Mucosa of stomach (tissue), 1 donor: ENCODE measurements around the gene KIRREL3.

Experiments used
- H3K27me3 ChIP-seq: one replicate; pipeline ENCODE4 v1.7.0; 2013; ENCODE audit warnings: mild to moderate bottlenecking, low read length; ENCODE audit not compliant: control insufficient read depth, insufficient read depth
- H3K36me3 ChIP-seq: one replicate; pipeline ENCODE4 v1.7.0; 2013; ENCODE audit warnings: low read length; ENCODE audit not compliant: control insufficient read depth, insufficient read depth
- H3K4me1 ChIP-seq: one replicate; pipeline ENCODE4 v1.7.0; 2013; ENCODE audit warnings: mild to moderate bottlenecking, low read length; ENCODE audit not compliant: control insufficient read depth, insufficient read depth
- H3K4me3 ChIP-seq: one replicate; pipeline ENCODE4 v1.7.0; 2013; ENCODE audit warnings: low read length
- H3K9ac ChIP-seq: one replicate; pipeline ENCODE4 v1.7.0; 2013; ENCODE audit warnings: mild to moderate bottlenecking, low read length, moderate library complexity
- H3K9me3 ChIP-seq: one replicate; pipeline ENCODE4 v1.7.0; 2013; ENCODE audit warnings: mild to moderate bottlenecking, low read length, moderate library complexity; ENCODE audit not compliant: control insufficient read depth
- donor health status: Pancreatic carcinoma.

The KIRREL3 gene

DNA sequence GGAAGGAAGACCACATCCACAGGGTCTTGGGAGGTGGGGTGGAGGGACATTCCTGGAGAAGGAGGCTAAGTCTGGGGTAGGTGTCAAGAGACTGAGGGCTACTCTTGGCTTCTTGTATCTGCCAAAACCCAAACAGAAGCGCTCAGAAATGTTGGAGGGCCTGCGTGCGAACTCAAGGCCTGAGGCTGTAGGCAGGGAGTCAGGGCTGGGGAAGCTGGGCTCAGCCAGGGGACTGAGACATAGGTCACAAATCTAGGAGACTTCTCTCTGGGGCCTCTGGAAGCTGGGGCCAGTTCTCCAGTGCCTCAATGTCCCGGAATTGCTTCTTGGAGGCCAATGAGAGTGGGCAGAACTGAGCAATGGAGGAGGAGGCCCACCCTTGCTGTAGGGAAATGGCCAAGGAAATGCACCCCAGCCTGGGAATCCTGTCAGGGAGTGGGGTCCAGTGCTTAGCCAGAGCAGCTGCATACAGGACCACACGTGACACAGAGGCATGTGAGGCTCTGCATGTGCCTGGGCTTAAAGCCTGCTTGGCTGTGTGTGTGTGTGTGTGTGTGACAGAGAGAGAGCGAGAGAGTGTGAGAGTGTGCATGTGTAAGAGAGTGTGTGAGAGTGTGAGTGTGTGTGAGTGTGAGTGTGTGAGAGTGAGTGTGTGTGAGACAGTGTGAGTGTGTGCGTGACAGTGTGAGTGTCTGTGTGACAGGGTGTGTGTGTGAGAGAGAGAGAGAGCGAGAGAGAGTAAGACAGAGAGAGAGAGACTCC lies 503.8 kb downstream of the KIRREL3 start:
- Histone ChIP-seq H3K9ac (no peak overlapping the region), H3K4me1 (no peaks in the 10 kb centered on the region), H3K36me3 (no peaks in the 10 kb centered on the region), H3K9me3 (no peaks in the 10 kb centered on the region), H3K4me3 (no peak overlapping the region), H3K27me3 (peaks cover 9% of the 10 kb centered on the region)

DNA sequence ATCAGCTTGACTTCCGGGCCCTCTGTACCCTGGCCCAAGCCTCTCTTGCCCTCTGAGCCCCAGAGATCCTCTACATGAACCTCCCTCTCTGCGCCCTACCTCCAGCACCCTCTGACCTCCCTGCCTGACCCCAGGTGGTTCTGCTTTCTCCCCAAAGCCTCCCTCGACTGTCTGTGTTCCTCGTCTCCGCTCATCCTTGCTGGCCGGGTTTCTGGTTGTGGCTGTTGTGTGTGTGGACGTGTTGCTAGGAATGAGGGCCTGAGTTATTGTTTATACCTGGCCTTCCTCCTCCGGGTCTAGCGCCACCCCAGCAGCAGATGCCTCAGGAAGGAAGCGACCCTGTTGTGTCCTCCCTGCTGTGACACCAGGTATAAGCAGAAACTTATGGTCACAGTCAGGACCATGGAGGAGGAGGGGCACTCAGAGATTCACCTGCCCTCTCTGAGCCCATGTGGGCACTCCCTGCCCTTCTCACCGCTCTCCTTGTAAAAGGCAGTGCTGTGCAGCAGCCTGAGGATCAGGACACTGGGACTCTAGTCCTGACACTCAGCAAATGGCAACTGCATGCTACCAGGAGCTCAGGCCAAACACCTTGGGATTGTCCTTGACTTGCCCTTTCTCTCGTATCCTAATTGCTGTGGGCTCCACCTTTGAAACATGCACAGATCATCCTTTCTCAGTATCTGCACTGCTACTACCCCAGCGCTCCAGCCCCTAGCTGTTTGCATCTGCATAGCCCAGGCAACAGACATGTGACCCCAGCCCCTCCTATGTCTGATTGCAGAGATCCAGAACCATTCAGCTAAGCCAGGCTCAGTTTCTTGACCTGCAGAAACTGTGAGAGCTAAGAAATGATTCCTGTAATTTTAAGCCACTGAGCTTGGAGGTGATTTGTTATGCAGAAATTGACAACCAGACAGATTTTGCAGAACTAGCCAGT lies 505.0 kb downstream of the KIRREL3 start:
- no peaks in the 10 kb centered on the region for H3K9me3 ChIP-seq
- H3K27me3 ChIP-seq, result peaks cover 9% of the 10 kb centered on the region
- H3K4me3 ChIP-seq, result no peak overlapping the region
- H3K36me3 ChIP-seq, result no peaks in the 10 kb centered on the region
- H3K9ac ChIP-seq, result no peak overlapping the region
- H3K4me1 ChIP-seq, result no peaks in the 10 kb centered on the region

DNA sequence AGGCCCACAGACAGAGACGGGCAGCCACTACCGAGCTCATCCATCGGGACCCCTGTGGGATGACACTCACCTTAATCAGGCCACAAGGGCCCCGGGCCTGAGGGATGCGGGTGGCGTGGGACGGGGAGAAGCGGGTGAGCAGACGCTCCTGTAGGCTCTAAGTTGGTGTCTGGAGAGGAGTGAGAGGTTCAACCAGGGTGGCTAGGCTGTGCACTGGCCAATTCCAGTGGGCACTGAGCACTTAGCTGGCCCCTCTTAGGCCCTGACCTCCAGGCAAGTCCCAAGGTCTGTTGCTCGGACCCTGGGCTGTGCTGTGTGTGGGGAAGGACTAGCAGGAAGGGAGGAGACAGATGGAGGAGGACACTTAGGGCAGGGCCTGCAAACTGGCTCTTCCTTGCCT lies 505.7 kb downstream of the KIRREL3 start:
- Histone ChIP-seq H3K9ac (no peak overlapping the region), H3K4me1 (no peaks in the 10 kb centered on the region), H3K36me3 (no peaks in the 10 kb centered on the region), H3K9me3 (no peaks in the 10 kb centered on the region), H3K4me3 (no peak overlapping the region), H3K27me3 (peaks cover 6% of the 10 kb centered on the region)

DNA sequence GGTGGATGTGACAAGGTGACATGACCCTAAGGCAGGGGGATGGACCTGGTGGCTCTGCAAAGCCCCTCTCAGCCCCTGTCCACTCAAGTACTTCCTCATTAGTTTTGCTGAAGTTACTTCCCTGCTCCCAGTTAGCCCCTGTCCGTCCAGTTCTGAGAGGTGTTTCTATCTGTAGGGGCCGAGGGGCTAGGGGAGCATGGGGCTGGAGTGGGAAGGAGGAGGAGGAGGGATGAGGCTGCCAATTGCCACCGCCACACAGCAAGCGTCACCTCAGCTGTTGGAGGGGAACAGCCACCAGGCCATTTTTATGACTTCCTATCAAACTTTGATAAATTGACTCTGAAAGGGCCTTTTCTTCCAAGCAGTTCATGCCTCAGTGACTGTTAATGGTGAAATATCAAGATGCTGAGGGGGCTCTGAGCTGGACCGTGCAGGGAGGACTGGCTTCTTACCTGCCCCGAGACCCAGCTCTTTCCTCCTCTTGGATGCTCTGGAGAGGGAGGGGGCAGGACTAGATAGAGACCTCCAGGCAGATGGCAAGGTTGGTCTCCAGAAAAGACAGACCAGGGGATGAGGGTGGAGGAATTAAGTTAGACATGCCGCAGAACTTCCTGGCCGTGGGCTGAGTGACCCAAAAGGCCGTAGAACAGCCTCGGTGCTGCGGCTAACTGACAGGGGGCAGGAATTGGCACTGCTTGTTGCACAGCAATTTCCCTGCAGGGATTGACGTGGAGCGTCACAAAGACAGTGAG lies 508.1 kb downstream of the KIRREL3 start:
- H3K4me1 ChIP-seq, result no peaks in the 10 kb centered on the region
- H3K9ac ChIP-seq, result no peak overlapping the region
- no peak overlapping the region for H3K4me3 ChIP-seq
- H3K9me3 ChIP-seq, result no peaks in the 10 kb centered on the region
- no peaks in the 10 kb centered on the region for H3K36me3 ChIP-seq
- H3K27me3 ChIP-seq, result no peaks in the 10 kb centered on the region

DNA sequence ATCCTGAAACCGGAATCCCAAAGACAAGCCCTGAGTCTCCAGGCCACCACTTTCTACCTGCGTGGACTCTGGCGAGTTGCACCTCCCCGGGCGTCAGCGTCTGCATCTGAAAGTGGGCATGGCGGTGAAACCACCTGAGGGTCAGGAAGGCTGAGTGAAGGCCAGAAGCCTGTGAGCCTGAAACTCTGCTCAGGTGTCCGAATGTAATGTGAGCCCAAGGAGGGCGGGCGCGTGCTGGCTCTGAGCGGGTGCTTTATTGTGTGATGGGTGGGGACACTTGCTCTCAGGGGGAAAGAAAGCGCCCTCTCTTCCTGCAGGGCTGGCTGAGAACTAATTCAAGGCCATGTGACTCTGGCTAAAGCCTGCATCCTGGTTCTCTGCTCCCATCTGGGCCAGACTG lies 509.5 kb downstream of the KIRREL3 start:
- Histone ChIP-seq H3K4me1 (no peaks in the 10 kb centered on the region), H3K4me3 (no peak overlapping the region), H3K9me3 (no peaks in the 10 kb centered on the region)

DNA sequence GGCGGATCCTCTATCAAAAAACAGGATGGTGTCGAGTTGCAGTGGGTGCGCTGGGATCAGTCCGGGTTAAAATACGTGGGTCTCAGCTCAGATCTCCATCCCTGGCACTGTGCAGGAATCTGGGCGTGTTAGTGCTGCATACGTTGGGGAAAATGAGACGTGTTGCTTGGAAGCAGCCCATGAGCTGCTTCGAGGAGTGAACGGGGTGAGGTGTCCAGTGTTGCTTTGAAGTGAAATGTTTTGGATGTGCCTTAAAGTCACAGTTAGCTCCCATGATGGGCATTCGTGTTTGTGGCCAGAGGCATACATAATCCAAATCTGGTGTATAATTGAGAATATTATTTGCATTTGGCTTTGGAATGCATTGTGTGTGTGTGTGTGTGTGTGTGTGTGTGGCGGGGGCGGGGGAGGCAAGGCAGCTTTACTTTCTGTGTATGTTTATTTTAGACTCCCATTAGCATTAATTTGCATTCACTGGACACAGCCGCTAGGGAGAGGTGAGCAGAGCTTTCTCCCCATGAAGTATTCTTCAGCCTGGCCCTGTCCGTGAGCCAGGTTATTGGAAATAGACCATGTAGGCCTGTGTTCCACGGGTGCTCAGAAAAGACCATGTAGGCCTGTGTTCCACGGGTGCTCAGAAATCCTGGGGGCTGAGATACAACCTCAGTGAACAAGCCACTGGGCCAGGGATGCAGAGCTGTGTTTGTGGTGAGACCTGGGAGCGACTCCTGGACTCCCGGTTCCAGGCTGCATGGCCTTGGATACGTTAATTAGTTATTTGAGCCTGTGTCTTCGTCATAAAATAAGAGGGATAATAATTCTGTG lies 510.5 kb downstream of the KIRREL3 start:
- H3K36me3 ChIP-seq, result no peaks in the 10 kb centered on the region
- H3K4me3 ChIP-seq, result no peak overlapping the region
- no peak overlapping the region for H3K9ac ChIP-seq
- no peaks in the 10 kb centered on the region for H3K9me3 ChIP-seq
- no peaks in the 10 kb centered on the region for H3K4me1 ChIP-seq
- peaks cover 2% of the 10 kb centered on the region for H3K27me3 ChIP-seq

More for the DNA sequence above, 509.5 kb downstream of the KIRREL3 start:
- Histone ChIP-seq H3K9ac (no peak overlapping the region), H3K27me3 (no peaks in the 10 kb centered on the region), H3K36me3 (no peaks in the 10 kb centered on the region)

DNA sequence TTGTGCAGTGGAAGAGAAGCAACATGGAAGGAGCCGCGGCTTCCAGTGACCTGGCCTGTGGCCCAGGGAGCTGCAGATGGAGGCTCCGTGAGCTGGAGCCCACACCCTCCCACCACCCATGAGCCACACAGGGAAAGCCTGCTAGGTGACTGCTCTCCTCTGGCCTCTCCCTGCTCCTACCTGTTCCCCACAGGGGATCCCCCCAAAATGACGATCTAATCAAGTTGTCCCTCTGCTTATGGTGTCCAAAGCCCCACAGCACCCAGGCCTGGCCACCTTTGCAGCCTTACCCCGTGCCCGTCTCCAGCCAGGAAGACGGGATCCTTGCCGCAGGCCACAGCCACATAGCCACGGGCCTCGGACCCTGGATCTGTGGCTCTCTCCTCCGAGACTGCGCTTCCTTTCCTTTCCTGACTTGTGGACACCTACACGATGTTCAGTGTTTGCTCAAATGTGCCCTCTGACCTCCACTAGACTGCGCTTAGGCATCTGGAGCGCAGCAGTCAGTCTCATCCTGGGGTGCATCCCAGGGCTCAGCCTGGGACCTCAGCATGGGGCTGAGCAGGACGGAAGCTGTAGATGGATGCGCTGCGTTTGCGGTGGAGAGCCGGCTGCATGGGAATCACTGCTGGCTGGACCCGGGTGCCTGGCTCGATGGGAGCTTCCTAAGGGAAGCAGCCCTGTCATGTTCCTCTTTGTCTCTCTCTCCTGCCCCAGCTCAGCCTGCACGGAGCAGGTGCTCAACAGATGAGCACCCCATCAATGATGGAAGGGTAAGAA lies 511.8 kb downstream of the KIRREL3 start:
- H3K9me3 ChIP-seq, result no peaks in the 10 kb centered on the region
- no peaks in the 10 kb centered on the region for H3K36me3 ChIP-seq
- peaks cover 2% of the 10 kb centered on the region for H3K27me3 ChIP-seq
- H3K4me3 ChIP-seq, result no peak overlapping the region
- H3K9ac ChIP-seq, result no peak overlapping the region
- H3K4me1 ChIP-seq, result no peaks in the 10 kb centered on the region

DNA sequence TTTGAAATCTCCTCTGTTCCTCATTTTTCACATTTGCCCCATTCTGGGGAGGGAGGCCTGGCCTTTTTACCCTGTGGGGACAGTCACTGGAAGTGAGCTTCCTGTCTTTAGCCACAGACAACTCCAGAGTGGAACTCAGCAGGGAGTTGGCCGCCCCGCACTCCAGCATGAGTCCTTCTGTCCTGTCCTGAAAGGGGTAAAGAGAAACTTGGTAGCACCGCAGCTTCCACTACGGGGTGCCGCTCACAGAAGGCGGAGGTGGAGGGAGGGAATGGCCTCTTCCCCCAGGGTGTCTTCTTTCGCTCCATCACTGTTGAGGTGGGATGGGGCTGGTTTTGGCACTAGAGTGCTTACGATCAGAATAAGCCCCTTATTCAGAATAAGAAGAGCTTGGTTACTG lies 512.9 kb downstream of the KIRREL3 start:
- Histone ChIP-seq H3K4me1 (no peaks in the 10 kb centered on the region), H3K27me3 (peaks cover 2% of the 10 kb centered on the region)

DNA sequence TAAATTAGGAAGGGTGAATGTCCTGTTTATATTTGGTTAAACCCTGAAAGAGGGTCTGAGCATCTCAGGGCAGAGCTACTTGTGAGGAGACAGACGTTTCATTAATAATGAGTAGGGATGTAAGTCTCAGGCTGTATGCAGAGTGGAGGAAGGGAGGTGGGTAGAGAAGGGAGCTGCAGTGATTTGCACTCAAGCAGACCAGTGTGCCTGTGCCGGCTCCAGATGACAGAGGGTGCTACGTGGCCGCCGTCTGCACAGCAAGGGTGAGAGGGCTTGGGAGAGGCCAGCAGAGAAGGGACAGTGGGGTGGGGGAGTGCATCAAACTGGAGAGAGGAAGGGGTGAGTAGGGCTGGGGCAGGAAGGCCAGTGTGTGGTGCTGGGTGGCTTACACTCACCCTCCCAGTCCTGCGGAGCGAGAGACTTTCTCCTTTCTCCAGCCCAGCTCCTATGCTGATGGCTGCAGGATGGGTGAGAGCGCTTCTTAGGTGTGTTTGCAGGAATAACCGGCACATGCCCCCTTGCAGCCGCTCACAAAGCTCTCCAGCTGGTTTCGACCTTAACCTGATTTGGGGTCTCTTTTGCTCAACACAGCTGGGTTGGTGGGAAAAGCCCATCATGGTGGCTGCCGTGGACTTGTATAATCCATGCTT lies 514.5 kb downstream of the KIRREL3 start:
- Histone ChIP-seq H3K4me3 (no peak overlapping the region), H3K36me3 (no peaks in the 10 kb centered on the region), H3K27me3 (peaks cover 2% of the 10 kb centered on the region), H3K9me3 (no peaks in the 10 kb centered on the region), H3K9ac (no peak overlapping the region), H3K4me1 (no peaks in the 10 kb centered on the region)

More for the DNA sequence above, 512.9 kb downstream of the KIRREL3 start:
- H3K36me3 ChIP-seq, result no peaks in the 10 kb centered on the region
- H3K9ac ChIP-seq, result no peak overlapping the region
- H3K9me3 ChIP-seq, result no peaks in the 10 kb centered on the region
- no peak overlapping the region for H3K4me3 ChIP-seq

DNA sequence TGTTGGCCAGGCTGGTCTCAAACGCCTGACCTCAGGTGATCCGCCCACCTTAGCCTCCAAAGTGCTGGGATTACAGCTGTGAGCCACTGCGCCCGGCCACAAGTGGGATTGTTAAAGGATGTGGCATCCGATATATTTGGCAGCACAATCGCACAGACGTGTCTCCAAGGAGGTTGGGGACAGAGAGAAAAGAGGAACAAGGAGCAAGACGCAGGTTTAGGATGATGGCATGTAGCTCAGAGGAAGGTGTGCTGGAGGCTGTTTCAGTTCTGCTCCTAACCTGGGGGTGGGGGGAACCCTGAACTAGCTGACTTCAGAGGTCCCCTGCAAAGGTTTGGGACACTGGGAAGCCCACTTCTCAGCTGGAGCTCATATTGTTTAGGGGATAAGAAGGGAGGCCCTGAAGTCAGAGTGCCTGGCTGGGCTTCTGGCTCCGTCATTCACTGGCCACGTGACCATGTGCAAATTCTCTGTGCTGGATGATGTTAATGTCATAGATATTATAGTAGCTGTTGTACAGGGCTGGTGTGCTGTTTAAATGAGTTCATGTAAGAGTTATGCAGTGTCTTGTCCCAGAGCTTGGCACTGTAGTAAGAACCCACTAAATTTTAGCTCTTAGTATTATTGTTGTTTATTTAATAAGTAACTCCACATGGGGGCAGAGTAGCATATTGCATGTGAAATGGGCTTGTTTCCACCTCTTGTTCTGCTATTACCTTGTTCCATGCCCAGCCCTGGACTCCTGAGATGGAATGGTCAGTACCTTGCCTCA lies 515.4 kb downstream of the KIRREL3 start:
- peaks cover 2% of the 10 kb centered on the region for H3K27me3 ChIP-seq
- H3K36me3 ChIP-seq, result no peaks in the 10 kb centered on the region
- no peaks in the 10 kb centered on the region for H3K9me3 ChIP-seq
- H3K9ac ChIP-seq, result no peak overlapping the region
- H3K4me1 ChIP-seq, result peaks cover 4% of the 10 kb centered on the region
- H3K4me3 ChIP-seq, result no peak overlapping the region
